Left forelimb (tissue), 1 donor: ENCODE measurements around the gene CSMD2.

Experiments
- DNase-seq: peaks from one replicate; pipeline ENCODE4 v3.0.0-alpha.2; 2018; ENCODE audit warnings: low spot score

The CSMD2 gene

DNA sequence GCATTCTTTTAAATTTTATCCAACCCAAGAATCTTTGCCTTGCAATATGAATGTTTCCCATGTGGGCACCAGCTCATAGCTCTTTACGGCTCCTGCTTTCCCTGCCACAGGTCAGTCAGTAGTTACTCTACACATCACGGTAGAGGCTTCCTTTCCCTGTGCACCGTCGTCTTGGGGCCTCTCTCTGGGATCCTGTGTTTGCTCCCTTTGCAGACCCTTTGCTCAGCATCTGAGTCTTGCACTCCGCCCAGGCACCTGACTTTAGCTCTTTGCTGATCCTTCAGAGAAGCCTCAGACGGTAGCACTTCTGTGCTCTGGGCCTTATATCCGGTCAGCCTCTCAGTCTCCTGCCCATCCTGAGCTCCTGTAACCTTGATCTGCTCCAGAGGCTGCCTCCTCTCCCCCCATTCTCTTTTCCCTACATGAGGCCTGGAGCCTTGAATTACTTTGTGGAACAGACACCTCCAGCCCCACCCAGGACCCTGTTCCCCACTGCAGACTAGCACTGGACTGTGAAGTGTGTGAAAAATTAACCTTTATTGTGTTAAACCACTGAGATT is 484.7 kb downstream of the CSMD2 start:
- no peak for DNase-seq

DNA sequence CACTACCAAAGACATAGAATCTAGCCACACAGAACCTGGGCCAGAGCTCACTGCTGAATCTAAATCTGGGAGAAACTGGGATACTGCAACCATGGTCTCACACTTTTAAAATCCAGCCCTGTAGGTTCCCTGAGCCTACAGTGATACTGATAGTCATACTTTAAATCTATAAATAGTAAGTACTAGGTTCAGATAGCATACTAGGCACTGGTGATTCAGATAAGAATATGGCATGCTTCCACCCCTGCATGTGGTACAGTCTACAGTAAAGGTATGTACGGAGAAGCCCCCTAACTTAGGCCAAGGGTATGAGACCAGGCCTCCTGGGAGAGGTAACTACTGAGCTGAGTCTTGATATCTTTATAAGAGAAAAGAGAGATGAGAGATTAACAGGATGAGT is 494.5 kb downstream of the CSMD2 start:
- DNase-seq: no peak

DNA sequence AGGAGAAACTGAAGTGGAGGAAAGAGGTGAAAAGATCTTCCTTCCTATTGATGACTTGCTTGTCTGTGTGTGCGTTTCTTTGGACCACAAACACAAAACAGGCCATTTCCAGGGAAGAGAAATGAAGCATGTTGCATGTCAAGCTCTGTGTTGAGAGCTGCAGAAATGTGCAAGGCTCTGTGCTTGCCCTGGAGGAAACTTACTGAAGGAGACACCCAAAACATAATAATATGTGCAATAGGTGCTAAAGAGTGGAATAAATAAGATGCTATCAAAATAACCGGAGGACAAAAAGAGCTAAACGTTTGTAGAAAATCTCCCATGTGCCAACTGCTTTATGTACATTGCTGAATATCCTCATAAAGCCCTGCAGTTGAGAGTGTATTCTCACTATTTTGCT is 496.3 kb downstream of the CSMD2 start:
- no peak for DNase-seq

DNA sequence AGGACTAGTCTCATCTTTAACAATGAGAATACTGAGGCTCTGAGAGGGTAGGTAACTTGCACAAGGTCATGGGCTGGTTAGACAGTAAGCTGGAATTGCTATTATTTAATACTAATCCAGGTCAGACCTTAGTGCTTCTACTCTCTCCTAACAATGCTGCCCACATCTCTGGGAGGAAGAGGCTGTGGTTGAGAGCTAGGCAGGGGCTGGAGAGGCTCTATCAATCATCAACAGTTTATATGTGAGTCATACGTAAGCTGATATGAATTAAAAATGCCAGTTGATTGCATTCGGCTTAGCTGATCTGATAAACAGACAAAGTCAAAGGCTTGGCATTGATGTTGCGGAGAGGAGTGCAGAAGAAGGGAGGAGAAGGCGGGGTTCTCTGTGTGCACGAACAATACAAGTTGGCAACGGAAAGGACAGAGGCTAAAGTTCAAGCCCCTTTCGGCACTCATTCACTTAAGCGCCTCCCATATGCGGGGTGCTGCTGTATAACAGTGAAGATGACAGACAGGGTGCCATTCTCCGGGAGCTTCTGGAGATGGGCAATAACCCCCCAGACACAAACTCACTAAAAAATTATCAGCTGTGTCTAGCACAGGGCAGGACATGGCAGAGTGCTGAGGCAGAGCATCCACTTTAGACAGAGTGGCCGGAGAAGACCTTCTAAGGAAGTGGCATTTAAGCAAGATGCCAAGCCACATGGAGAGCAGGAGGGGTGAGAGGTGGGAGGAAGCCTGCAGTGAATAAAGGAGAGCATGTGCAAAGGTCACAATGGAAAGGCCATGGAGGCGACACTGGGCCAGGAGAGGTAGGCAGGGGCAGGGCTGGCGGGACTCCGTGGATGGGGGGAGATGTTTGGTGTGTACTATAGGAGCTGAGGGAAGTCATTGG is 497.4 kb downstream of the CSMD2 start:
- DNase-seq: no peak

DNA sequence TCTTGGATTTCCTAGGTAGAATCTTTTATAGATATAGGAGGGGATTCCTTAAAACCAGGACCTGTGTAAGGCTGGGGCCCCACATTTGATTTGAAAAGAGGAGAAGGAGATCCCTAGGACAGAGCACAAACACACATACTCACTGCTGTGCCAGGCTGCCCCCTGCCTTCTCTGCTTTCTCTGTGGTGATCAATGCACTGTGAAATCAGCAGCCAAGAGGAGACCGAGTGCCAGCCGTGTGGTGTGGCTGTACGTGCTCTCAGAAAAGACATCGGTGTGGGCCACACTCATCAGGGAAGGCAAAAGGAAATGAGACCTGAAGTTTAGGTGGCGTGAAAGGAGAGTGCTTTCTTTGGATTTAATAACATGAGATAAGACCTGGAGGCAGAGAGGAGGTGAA is 498.4 kb downstream of the CSMD2 start:
- no peak for DNase-seq

DNA sequence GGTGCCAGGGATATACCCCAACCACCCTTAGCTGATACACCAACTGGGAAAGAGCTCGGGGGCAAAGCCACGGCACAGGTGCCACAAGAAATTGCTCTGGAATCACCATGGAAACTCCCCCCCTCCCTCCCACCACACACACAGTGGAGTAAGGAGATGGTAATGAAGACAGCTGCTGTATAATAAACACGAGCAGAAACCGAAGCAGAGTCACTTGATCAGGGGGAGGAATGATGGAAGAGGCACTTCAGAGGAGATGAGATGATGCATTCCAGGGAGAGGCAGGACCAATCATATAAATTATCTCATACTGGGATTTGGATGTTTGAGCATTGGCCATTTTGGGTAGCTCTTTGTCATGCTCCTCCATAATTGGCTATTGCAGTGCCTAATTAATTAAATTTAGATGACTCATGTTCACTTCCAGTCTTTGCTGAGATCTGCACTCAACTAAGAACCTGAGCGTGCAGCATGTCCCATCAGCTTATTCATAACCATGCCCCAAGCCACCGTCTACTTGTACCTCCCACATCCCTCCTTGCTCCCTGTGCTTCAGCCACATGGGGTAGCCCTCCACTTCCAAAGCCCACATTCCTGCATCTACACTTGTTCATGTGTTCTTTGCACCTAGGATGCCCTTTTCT is 503.1 kb downstream of the CSMD2 start:
- DNase-seq: no peak

DNA sequence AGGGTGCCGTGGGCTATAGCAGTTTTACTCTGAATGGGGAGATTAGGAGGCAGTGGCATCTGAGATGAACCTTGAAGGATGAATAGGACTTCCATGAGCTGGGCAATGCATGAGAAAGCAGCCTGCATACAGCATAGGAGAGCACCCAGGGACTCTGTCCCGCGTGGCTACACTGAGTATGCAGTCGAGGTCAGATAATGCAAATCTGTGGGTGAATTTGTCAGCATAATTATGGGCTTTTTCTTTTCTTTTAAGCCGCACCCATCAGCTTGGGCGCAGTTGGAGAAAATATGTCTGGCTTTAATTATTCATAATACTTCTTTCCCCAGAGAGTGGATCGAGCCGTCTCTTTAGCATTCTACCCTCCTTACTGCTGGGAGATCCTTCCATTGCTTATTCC is 504.1 kb downstream of the CSMD2 start:
- DNase-seq: no peak

DNA sequence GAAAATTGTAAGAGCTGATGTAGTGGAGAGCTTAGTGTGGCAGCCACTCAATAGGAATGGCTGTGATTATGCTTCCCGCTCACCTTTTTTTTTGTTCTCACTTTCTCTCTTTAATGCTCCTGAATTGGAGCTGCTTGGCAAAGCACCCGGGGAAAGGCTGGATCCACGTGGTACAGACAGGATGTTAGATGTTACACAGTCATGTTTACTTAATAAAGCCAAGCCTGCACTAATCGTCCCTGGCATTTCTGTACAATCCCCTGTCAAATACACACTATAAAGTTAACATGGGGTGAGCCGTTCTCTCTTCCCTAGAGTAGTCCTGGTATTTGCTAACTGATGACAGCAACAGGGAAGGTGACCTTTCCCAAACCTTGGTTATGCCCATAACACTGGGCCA is 504.8 kb downstream of the CSMD2 start:
- DNase-seq: no peak

DNA sequence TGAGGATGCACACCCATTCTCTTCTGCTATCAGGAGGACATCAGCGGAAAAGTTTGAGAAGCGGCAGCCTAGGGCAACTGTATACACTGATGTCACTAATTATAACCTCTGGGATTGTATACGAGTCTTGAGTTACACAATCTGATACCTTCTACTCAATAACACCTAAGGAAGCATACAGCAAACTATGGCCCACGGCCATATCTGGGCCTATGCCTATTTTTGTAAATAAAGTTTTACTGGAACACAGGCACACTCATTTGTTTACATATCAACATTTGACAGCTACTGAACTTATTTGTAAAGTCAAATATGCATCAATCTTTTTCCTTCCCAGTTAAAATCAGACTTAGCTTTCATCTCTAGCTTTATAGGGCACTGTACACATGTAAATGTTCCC is 505.4 kb downstream of the CSMD2 start:
- no peak for DNase-seq

DNA sequence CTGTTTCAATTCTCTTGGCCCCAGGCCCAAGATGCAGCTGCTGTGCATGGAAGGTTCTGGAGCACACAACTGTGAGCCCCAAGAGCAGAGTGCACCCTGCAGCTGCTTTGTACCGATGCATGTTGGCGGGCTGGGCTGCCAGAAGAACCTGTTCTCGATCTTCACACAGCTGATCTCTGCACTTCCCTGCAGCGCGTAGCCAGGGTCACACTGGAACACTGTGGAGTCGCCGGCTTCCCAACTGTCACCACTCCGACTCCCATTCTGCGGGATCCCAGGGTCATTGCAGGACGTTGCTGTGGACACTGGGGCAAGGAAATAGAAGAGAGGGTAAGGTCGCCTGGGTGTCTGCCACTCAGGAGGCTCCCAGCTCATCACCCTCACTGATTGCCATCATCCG is 507.2 kb downstream of the CSMD2 start:
- no peak for DNase-seq

DNA sequence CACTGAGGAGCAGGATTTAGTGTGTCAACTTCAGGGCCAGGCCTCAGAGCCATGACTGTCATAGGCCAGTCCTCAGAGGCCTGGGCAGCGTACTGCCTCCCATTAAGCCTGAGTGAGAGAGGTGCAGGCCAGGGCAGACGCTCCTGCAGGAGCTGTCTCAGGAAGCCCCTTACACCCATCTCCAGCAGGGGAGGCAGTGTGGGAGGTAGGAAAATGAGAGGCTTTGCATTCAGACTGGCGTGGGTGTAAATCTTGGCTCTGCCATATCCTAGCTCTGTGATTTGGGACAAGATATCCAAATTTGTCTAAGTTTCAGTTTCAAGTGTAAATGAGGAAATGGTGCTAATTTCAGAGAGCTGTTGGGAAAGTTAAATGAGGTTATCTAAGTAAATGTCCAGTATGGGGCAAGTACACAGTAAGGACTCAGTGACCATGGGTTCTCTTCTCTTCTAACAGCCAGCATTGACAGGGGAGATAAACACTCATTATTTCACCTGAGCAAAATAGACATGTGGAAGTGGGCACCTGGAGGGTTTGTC is 508.5 kb downstream of the CSMD2 start:
- no peak for DNase-seq

DNA sequence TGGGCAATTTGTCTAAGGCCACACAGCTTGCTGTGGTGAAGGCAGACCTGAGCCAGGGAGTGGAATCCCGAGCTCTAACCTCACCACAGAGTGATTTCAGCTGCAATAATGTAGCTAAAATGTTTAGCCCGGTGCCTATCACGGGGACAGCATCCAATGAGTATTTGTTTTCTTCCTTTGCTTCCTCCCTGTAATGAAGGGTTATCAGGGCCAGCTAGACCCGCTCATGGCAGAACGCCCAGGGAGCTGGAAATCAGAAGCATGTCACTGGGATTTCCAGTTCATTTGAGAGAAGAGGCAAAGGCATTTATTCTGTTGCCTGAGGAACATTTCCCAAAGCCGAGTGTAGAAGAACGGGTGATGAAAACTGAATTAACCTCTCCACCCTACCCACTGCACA is 509.5 kb downstream of the CSMD2 start:
- DNase-seq: no peak

DNA sequence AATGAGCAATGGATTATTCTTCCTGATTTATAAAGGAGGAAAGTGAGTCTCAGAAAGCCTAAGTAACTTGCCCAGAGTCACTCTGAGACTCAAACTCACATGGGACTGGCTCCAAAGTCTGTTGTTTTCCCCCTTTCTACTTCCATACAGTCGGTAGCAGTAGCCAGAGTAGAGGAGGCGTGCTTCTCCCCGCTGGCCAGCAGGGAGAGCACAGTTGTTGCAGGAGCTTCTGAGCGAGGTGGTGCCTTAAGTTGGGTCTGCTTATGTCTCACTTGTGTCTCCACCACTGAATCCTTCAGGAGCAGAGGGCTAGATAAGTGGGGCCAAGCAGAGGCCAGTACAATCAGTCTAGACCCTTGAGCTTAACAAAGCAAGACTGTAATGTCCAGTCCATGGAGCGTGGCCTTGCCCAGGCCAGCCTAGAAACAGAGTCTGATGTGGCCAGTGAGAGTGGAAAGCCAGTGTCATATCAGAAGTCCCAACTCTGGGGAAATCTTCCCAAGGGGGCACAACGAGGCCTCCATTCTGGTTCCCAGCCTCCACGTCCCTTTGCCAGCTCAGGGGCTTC is 510.7 kb downstream of the CSMD2 start:
- DNase-seq: no peak

DNA sequence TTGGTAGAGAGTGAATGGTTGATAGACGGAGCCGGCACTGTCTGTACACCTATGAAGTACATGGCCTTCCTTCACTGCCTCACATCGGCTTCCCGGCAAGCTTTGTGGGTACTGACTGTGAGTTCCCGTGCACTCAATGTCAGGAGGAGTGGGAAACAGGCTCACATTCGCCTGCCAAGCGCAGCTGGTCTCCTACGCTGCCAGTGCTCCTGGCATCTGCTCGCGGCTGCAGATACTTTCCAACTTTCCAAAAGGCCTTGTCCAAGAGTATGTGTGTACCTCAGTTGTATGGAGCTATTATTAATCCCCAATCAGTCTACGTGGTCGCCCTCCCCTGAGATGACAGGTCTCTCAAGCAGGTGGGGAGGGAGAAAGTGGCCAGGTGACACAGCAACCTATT is 511.8 kb downstream of the CSMD2 start:
- DNase-seq: no peak

DNA sequence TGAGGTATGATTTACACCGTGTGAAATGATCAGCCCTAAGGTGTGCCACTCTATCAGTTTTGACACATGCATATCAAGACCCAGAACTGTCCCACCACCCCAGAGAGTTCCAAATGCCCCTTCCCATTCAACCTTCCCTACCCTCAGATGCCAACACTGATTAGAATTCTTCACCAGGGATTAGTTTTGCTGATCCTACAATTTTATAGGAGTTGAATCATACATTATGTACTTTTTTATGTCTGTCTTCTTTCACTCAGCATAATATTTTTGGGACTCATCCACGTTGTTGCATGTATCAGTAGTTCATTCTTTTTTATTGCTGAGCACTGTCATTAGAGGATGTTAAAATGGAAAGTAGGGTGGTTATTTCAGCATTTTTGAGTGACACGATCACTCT is 514.3 kb downstream of the CSMD2 start:
- no peak for DNase-seq

DNA sequence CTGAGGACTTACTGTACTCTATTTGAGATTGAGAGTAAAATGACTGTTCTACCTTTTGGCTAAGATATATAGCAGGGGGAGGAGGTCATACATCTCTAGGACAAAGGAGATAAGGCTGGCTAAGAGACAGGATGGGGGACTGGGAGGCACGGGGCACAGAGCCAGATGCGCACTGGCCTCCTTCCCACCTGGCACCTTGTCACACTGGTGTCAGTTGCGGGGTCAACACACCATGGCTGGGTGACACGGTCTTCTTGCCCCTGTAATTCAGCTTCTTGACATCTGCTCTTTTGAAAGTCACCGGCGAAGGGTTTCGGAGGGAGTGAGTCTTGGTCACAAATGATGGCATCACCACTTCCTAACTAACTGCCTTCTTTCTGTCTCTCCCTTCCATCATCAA is 515.3 kb downstream of the CSMD2 start:
- no peak for DNase-seq

DNA sequence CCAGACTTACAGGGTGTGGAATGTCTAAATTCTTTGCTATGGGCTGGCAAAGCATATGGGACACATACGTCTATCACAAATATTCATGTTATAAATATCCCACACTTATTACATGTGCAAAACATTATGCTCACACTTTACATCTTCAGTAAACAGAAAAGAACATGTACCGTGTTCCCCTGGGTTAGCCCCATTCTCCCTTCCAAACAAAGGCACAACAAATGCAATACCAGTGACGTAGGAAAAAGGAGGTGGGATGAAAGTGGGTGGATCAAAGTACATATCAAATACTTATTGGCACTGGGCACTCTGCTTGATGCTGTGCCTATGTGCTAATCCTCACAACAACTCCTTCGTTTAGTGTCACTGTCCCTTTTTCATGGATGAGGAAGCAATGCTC is 521.8 kb downstream of the CSMD2 start:
- DNase-seq: no peak

DNA sequence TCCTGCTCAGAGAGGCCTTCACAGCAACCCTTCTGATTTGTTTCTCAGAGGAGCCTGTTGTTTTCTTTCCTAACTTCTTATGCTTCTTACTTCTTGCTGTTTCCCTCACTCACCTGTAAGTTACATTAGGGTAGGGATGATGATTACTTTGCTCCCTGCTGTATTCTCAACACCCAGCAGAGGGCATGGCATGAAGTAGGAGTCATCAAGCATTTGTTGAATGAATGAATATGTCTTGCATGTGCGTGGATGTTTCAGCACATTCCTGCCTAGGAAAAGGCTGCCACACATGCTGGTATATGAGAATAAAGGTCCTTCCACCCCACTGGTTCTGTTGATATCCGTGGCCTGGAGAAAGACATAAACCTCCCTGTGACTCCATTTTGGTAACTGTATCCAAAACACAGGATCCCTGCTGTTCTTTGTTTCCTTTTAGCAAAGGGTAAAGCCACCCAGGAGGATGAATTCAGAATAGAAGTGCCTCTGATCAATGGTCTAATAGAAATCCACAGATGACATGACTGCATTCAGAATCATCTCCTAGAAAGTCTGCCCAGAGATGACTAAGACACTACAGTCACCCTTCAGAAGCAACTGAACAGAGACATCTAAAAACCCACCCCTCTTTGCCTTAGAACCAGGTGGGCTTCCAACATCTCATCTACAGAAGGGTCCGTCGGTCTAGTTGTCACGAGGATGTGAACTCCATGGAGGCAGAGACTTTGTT is 523.8 kb downstream of the CSMD2 start:
- DNase-seq: no peak

DNA sequence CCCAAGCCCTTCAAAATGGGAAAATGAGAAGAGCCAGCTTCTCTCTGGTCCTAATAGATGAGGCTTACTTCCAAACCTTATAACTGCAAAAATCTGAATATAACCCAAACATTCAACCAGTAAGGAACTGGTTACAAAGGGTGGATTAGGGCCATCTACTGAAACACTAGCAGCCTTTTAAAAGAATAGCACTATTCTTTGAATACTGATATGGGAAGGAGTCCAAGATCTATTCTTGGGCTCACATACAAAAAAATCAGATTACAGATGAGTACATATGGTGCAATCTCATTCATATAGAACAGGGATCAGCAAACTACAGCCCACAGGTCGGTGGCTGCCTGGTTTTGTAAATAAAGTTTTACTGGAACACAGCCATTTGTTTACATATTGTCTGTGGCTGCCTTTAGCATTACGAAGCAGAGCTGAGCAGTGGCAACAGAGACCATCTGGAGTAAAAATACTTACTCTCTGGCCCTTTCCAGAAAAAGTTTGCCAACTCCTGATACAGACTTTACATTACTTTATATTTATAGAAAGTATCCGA is 524.8 kb downstream of the CSMD2 start:
- no peak for DNase-seq

DNA sequence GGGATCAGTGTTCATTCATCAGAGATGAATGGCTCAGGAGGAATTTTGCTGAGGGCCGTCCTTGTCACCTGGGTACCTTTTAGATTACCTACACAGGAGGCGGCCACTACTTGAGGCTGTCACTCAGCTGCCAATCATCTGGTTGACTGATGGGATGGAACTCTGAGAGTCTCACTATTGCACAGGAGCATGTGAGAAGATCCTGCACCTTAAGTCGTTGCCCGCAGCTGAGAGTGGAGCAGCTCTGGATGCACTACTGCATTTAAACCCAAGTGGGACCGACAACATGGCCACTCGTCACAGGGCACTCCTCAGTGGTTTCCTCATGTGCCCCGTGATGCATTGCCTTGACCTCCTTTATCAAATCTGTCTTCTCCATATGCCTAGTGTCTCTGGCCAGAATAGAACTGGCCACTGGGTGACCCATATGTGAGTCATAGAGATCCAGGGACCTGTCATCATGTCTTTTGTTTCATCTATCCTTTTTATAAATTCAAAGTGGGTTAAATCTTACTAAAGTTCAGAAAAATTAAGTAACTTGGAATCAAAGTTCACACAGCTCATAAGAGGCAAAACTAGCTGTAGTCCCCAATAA is 527.1 kb downstream of the CSMD2 start:
- no peak for DNase-seq

DNA sequence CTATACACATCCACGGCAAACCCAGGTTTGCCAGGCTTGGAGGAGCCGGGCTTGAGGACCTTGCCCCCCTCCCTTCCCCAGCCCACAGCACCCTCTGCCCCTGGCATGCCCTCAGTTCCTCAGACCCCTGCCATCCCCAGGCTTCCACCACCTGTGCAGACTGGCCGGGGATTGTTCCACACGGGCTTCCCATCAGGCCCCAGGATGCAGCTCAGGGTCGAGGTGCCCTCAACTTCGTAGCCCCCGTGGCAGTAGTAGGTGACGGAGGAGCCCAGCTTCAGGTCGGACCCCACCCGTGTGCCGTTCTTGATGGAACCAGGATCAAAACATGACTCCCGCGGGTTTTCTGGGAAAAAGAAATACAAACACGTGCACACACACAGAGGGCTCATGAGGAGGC is 528.8 kb downstream of the CSMD2 start:
- no peak for DNase-seq
